Mucosa of rectum (tissue), 2 donors: ENCODE measurements around the gene CXCR3.
A peak's percentile ranks its signal among the peaks of the same experiment; 100 is the strongest.

Source experiments
- H3K27ac ChIP-seq, 2 donors: one replicate each; pipeline ENCODE4 v1.7.0; 2013; ENCODE audit warnings: inconsistent platforms in 2 of 2, low read depth in 2 of 2, low read length in 2 of 2
- H3K27me3 ChIP-seq, 2 donors: one replicate each; pipeline ENCODE4 v1.7.0; 2013; ENCODE audit warnings: low read length in 2 of 2; ENCODE audit not compliant: control insufficient read depth in 2 of 2, insufficient read depth in 2 of 2
- H3K36me3 ChIP-seq, 2 donors: one replicate each; pipeline ENCODE4 v1.7.0; 2013; ENCODE audit warnings: low read length in 2 of 2; ENCODE audit not compliant: control insufficient read depth in 2 of 2, insufficient read depth in 2 of 2
- H3K4me1 ChIP-seq, 2 donors: one replicate each; pipeline ENCODE4 v1.7.0; 2013; ENCODE audit warnings: low read length in 2 of 2, mild to moderate bottlenecking in 1 of 2; ENCODE audit not compliant: control insufficient read depth in 2 of 2, insufficient read depth in 2 of 2
- H3K4me3 ChIP-seq, 2 donors: one replicate each; pipeline ENCODE4 v1.7.0; 2013; ENCODE audit warnings: low read length in 2 of 2
- H3K9ac ChIP-seq, 2 donors: one replicate each; pipeline ENCODE4 v1.7.0; 2013; ENCODE audit warnings: low read length in 2 of 2, low read depth in 1 of 2, mild to moderate bottlenecking in 1 of 2
- H3K9me3 ChIP-seq, 2 donors: one replicate each; pipeline ENCODE4 v1.7.0; 2013; ENCODE audit warnings: low read length in 2 of 2; ENCODE audit not compliant: control insufficient read depth in 2 of 2
- donor health status: healthy.
- donor health status: Normal muscosa, but diverticular disease.

The CXCR3 gene

GRCh38 chrX:71623714-71624113, 5.4 kb upstream of the CXCR3 start:
- Histone ChIP-seq H3K27me3 (peaks cover 0 to 6% of the 10 kb centered on the region in 2 donors), H3K9ac (peak overlapping the region; percentile 35 to 70), H3K27ac (peak overlapping the region; percentile 95), H3K4me3 (no peak overlapping the region), H3K9me3 (no peaks in the 10 kb centered on the region), H3K36me3 (no peaks in the 10 kb centered on the region), H3K4me1 (peaks cover 41 to 55% of the 10 kb centered on the region in 2 donors)

GRCh38 chrX:71622576-71623450, 4.5 kb upstream of the CXCR3 start:
- no peaks in the 10 kb centered on the region for H3K9me3 ChIP-seq
- peaks cover 47 to 61% of the 10 kb centered on the region in 2 donors for H3K4me1 ChIP-seq
- H3K9ac ChIP-seq = peak overlapping the region; percentile 35 to 70
- peak overlapping the region; percentile 95 for H3K27ac ChIP-seq
- no peaks in the 10 kb centered on the region for H3K36me3 ChIP-seq
- H3K4me3 ChIP-seq = peak overlapping the region in 1 of 2 donors; percentile 9
- peaks cover 0 to 6% of the 10 kb centered on the region in 2 donors for H3K27me3 ChIP-seq

- H3K36me3 ChIP-seq = no peaks in the 10 kb centered on the region
- no peak overlapping the region for H3K4me3 ChIP-seq
- H3K27ac ChIP-seq = peak overlapping the region; percentile 95
- H3K4me1 ChIP-seq = peaks cover 50 to 65% of the 10 kb centered on the region in 2 donors
- peaks cover 0 to 6% of the 10 kb centered on the region in 2 donors for H3K27me3 ChIP-seq
- H3K9ac ChIP-seq = peak overlapping the region; percentile 34 to 67
- no peaks in the 10 kb centered on the region for H3K9me3 ChIP-seq
These were observed 3.8 kb upstream of the CXCR3 start for GRCh38 chrX:71622032-71622575.

GRCh38 chrX:71621603-71622002, 3.3 kb upstream of the CXCR3 start:
- H3K4me3 ChIP-seq = no peak overlapping the region
- peak overlapping the region; percentile 95 for H3K27ac ChIP-seq
- no peaks in the 10 kb centered on the region for H3K9me3 ChIP-seq
- peaks cover 50 to 64% of the 10 kb centered on the region in 2 donors for H3K4me1 ChIP-seq
- peaks cover 0 to 6% of the 10 kb centered on the region in 2 donors for H3K27me3 ChIP-seq
- peak overlapping the region in 1 of 2 donors; percentile 67 for H3K9ac ChIP-seq
- no peaks in the 10 kb centered on the region for H3K36me3 ChIP-seq

- H3K27me3 ChIP-seq = peaks cover 0 to 6% of the 10 kb centered on the region in 2 donors
- H3K27ac ChIP-seq = peak overlapping the region; percentile 28 to 48
- H3K9ac ChIP-seq = no peak overlapping the region
- no peak overlapping the region for H3K4me3 ChIP-seq
- no peaks in the 10 kb centered on the region for H3K9me3 ChIP-seq
- peaks cover 0 to under 1% of the 10 kb centered on the region in 2 donors for H3K36me3 ChIP-seq
- peaks cover 51 to 68% of the 10 kb centered on the region in 2 donors for H3K4me1 ChIP-seq
These were observed 1.7 kb upstream of the CXCR3 start for GRCh38 chrX:71619986-71620385.

- Histone ChIP-seq H3K27me3 (peaks cover 0 to 2% of the 10 kb centered on the region in 2 donors), H3K4me3 (no peak overlapping the region)
These were observed 882 bp upstream of the CXCR3 start for GRCh38 chrX:71619193-71619592.

GRCh38 chrX:71618787-71619186, 476 bp upstream of the CXCR3 start:
- Histone ChIP-seq H3K4me3 (peak overlapping the region in 1 of 2 donors; percentile 49), H3K9me3 (no peaks in the 10 kb centered on the region), H3K4me1 (peaks cover 49 to 64% of the 10 kb centered on the region in 2 donors), H3K27me3 (peaks cover 0 to 2% of the 10 kb centered on the region in 2 donors), H3K36me3 (peaks cover 0 to 2% of the 10 kb centered on the region in 2 donors), H3K27ac (peak overlapping the region; percentile 88 to 93), H3K9ac (peak overlapping the region in 1 of 2 donors; percentile 19)

More at GRCh38 chrX:71619193-71619592, 882 bp upstream of the CXCR3 start:
- no peaks in the 10 kb centered on the region for H3K9me3 ChIP-seq
- H3K27ac ChIP-seq = peak overlapping the region in 1 of 2 donors; percentile 88
- no peak overlapping the region for H3K9ac ChIP-seq
- peaks cover 0 to 2% of the 10 kb centered on the region in 2 donors for H3K36me3 ChIP-seq
- H3K4me1 ChIP-seq = peaks cover 51 to 68% of the 10 kb centered on the region in 2 donors

- Histone ChIP-seq H3K27me3 (peaks cover 0 to 2% of the 10 kb centered on the region in 2 donors), H3K9me3 (no peaks in the 10 kb centered on the region), H3K9ac (peak overlapping the region; percentile 58 to 68), H3K27ac (peak overlapping the region; percentile 88 to 93), H3K36me3 (peaks cover 0 to 2% of the 10 kb centered on the region in 2 donors), H3K4me1 (peaks cover 39 to 54% of the 10 kb centered on the region in 2 donors), H3K4me3 (peak overlapping the region; percentile 36 to 49)
These were observed 569 bp downstream of the CXCR3 start for GRCh38 chrX:71617742-71618141.

GRCh38 chrX:71616672-71617529, 1.4 kb downstream of the CXCR3 start:
- peak overlapping the region; percentile 5 to 68 for H3K9ac ChIP-seq
- peaks cover 32 to 47% of the 10 kb centered on the region in 2 donors for H3K4me1 ChIP-seq
- H3K9me3 ChIP-seq = no peaks in the 10 kb centered on the region
- H3K36me3 ChIP-seq = peaks cover 2 to 5% of the 10 kb centered on the region in 2 donors
- H3K4me3 ChIP-seq = peak overlapping the region; percentile 36 to 49
- peaks cover 0 to 2% of the 10 kb centered on the region in 2 donors for H3K27me3 ChIP-seq
- peak overlapping the region; percentile 88 to 93 for H3K27ac ChIP-seq
